Mucosa of descending colon (tissue), 3 donors: Measurements from ENCODE around the gene ADRA1B. TPM values are rescaled to one million over a fixed set of nuclear protein-coding genes. Genes with fewer than 3 reads are reported as not detected.

Source experiments
- ATAC-seq: fragments of 200-7000 bp; cut with Tn5 transposase; one replicate; pipeline ENCODE4 v1.9.1; 2020; ENCODE audit warnings: mild to moderate bottlenecking, moderate library complexity
- DNase-seq, 3 donors: peaks; one replicate each; pipeline ENCODE4 v3.0.0-alpha.2; 2020
- H3K36me3 ChIP-seq: fragments of 200-600 bp; one replicate; pipeline ENCODE4 v1.8.0; 2021; ENCODE audit warnings: low read depth, mild to moderate bottlenecking
- H3K4me1 ChIP-seq: fragments of 200-600 bp; one replicate; pipeline ENCODE4 v1.8.0; 2021; ENCODE audit warnings: low read depth, mild to moderate bottlenecking
- H3K4me3 ChIP-seq: fragments of 200-600 bp; one replicate; pipeline ENCODE4 v1.8.0; 2021; ENCODE audit warnings: mild to moderate bottlenecking
- H3K9me3 ChIP-seq: fragments of 200-600 bp; one replicate; pipeline ENCODE4 v1.8.0; 2021; ENCODE audit warnings: mild to moderate bottlenecking
- intact Hi-C, 2 donors: fragments of 100-400 bp; cut with DNase I in 1 of 2; cut with micrococcal nuclease in 1 of 2; formaldehyde crosslinking; loops; one replicate each; pipeline versions ENCODE4 v1.11.0 to v1.11.1; 2022; cut with DNase I, micrococcal nuclease
- total RNA-seq, 3 donors: library from RNA; stranded (reverse); fragmentation: NEBNext Ultra II Directional in 2 of 3; extraction: Animal tissue kit (Norgen Biotek cat#: 25700) in 2 of 3; gene quantifications; one replicate each; pipeline versions ENCODE4 v1.2.1 to v1.2.4, GENCODE V29; 2021 to 2023
- TF ChIP-seq, protein P1 (sequence below): fragments of 200-600 bp; IDR thresholded peaks from one replicate; pipeline ENCODE4 v1.8.0; 2022; ENCODE audit warnings: antibody characterized with exemption, mild to moderate bottlenecking
- donor health status: DM: no; HTN: no; CAD: no; lungs with moderate emphysema.
- donor health status: DM: no; HTN: no; CAD: no.
- donor health status: DM: no; HTN: yes; CAD: no.

Gene ADRA1B
- total RNA-seq, 3 donors from 2014 or later = 0.51 to 0.89 (median 0.69) TPM

DNA sequence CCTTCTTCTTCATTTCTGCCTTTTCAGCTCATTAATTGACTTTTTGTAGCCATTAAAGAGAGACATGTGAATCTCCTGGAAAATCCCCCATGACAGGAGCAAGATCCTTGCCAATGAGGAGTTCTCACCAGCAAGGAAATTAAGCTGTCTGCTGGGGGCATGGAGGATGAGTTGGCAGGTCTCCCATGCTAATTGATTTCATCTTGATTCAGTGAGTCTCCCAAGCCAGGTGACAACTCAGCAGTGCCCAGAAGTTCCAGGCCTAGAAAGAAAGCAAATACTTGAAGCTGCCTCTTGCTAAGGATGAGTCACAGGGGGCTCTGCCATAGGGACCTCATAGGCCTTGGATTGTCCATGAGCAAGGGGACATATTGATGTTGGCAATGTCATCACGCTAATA, 30.0 kb upstream of the ADRA1B start:
- DNase-seq (no peak), ATAC-seq (no peak)
- no peaks in the 10 kb centered on the region for H3K36me3 ChIP-seq
- intact Hi-C loops = no loop called here
- H3K4me1 ChIP-seq = no peaks in the 10 kb centered on the region
- H3K4me3 ChIP-seq = no peak overlapping the region
- no peaks in the 10 kb centered on the region for H3K9me3 ChIP-seq
- TF ChIP-seq, protein P1, sequence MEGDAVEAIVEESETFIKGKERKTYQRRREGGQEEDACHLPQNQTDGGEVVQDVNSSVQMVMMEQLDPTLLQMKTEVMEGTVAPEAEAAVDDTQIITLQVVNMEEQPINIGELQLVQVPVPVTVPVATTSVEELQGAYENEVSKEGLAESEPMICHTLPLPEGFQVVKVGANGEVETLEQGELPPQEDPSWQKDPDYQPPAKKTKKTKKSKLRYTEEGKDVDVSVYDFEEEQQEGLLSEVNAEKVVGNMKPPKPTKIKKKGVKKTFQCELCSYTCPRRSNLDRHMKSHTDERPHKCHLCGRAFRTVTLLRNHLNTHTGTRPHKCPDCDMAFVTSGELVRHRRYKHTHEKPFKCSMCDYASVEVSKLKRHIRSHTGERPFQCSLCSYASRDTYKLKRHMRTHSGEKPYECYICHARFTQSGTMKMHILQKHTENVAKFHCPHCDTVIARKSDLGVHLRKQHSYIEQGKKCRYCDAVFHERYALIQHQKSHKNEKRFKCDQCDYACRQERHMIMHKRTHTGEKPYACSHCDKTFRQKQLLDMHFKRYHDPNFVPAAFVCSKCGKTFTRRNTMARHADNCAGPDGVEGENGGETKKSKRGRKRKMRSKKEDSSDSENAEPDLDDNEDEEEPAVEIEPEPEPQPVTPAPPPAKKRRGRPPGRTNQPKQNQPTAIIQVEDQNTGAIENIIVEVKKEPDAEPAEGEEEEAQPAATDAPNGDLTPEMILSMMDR = no peak

DNA sequence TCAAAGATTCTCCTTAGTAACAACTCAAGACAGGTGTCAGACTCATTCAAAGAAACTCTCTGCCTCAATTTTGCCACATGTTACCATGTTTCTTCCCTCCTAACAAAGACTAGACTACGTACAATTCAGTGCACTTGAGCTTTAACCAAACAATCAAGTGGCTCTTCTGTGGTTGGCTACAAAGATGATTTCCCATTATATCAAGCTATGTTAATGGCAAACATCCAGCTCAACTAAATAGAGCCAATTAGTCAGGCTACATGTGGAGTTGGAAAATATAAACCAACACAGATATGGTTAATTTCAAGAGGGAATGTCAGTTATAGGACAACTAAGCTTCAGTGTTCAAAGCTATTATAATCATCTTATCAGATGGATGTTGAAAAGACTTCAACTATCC, 29.2 kb upstream of the ADRA1B start:
- ATAC-seq (no peak), DNase-seq (no peak)
- Histone ChIP-seq H3K36me3 (no peaks in the 10 kb centered on the region), H3K4me3 (no peak overlapping the region), H3K9me3 (no peaks in the 10 kb centered on the region), H3K4me1 (no peaks in the 10 kb centered on the region)
- TF ChIP-seq, protein P1 = no peak
- intact Hi-C loops = no loop called here

DNA sequence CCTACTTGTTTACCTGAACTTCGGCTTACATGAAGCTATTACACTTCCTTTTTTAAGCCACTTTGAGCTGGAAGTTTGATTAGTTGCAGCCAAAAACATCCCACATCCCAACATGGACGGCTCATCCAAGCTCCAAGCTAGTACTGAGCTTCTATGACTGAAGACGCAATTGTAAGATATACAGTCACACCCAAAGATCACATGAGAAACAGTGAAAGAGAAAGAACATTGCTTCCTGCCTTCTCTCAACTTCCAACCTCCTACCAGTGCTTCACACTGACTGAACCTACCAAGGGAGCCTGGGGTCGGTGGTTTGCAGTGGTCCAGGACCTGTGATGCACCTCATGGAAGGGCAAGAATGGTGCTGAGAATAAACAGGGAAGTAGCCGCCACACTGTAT, 27.4 kb upstream of the ADRA1B start:
- TF ChIP-seq, protein P1 = no peak
- ATAC-seq = no peak
- Histone ChIP-seq H3K9me3 (no peaks in the 10 kb centered on the region), H3K4me1 (no peaks in the 10 kb centered on the region), H3K4me3 (no peak overlapping the region), H3K36me3 (no peaks in the 10 kb centered on the region)
- intact Hi-C loops = no loop called here
- no peak for DNase-seq

DNA sequence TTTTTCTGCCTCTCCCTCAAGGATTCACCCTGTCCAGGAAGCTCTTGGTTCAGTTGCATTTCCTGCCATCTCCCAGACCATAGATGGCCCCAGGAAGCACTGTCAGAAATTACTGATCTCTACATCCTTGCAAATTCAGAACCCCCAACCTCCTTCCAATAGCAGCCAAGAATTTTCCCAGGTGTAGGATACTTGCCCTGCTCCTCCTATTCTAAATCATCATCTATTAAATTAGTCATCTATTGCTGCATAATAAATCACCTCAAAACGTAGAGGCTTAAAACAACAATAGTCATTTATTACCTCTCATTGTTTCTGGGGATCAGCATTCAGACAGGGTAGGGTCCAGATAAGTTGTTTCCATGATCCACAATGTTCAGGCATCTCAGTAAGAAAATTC, 26.1 kb upstream of the ADRA1B start:
- DNase-seq (no peak), ATAC-seq (no peak)
- intact Hi-C loops = no loop called here
- Histone ChIP-seq H3K4me1 (no peaks in the 10 kb centered on the region), H3K9me3 (no peaks in the 10 kb centered on the region), H3K36me3 (no peaks in the 10 kb centered on the region), H3K4me3 (no peak overlapping the region)
- TF ChIP-seq, protein P1 = no peak

DNA sequence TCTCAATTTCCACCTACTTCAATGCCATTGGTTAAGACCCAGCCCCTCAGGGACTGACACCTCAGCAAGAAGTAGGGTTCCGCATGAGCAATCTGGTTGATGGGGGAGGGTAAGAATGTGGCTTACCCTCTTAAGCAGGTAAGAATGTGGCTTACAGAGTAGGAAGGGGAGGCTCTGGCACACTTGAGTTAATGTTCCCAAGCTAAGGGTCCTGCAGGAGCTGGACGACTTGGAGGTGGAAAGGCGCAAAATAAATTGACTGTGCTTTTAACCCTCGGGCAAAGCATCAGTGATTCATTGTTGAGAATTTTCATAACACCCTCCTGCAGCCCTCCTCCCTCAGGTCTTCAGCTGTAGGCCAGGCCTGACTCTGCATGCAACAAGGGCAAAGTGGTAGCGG, 24.9 kb upstream of the ADRA1B start:
- ATAC-seq (no peak), DNase-seq (no peak)
- Histone ChIP-seq H3K36me3 (no peaks in the 10 kb centered on the region), H3K9me3 (no peaks in the 10 kb centered on the region), H3K4me1 (no peaks in the 10 kb centered on the region), H3K4me3 (no peak overlapping the region)
- intact Hi-C loops = no loop called here
- TF ChIP-seq, protein P1 = no peak

DNA sequence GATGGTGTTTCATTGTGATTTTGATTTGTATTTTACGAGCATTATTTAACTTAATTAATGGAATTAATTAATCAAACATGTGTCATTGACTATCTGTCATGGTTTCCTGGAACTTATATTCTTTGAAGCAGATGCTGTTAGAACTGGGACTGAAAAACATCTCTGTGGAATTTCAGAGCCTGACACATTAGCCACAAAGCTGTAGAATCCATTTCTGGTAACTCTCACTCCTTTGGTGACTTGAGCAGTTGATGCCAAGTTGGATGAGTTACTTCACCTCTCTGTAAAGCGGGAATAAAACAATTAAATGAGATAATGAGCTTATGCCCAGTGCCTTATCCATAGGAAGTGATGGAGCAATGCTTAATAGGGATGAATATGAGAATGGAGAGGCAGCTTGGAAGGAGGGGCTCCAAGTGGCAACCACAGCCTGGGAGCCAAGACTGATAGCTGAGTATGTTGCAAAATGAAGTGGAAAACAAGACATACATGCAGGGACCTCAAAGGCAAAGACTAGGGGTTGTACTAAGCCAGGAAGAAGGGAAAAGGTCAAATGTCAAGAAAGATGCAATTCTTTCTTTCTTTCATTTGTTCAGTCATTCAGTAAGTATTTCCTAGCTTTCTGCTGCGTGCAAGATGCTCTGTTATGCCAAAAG, 23.1 kb upstream of the ADRA1B start:
- intact Hi-C loops = no loop called here
- H3K9me3 ChIP-seq = no peaks in the 10 kb centered on the region
- TF ChIP-seq, protein P1 = no peak
- H3K36me3 ChIP-seq = no peaks in the 10 kb centered on the region
- H3K4me3 ChIP-seq = no peak overlapping the region
- no peaks in the 10 kb centered on the region for H3K4me1 ChIP-seq
- no peak for ATAC-seq
- no peak for DNase-seq
